ENCODE data around the gene RFX7.

RFX7 gene

GRCh38 chr15:56241374-56242105 lies 2.1 kb downstream of the RFX7 start:
- TF ChIP-seq CTCF (conservative IDR thresholded peaks at IDR 0.05), result no peak
- H3K27ac ChIP-seq, result peak overlapping the region; percentile 85; the same call in 1 of the 2 replicates

GRCh38 chr15:56240390-56240789 lies 3.3 kb downstream of the RFX7 start:
- no peak overlapping the region for H3K27ac ChIP-seq

GRCh38 chr15:56236197-56236596 lies 7.5 kb downstream of the RFX7 start:
- no peak overlapping the region for H3K27ac ChIP-seq
- no peak for TF ChIP-seq CTCF (conservative IDR thresholded peaks at IDR 0.05)

More at GRCh38 chr15:56240390-56240789, 3.3 kb downstream of the RFX7 start:
- TF ChIP-seq CTCF (conservative IDR thresholded peaks at IDR 0.05), result no peak

- H3K27ac ChIP-seq, result no peak overlapping the region
- TF ChIP-seq CTCF (conservative IDR thresholded peaks at IDR 0.05), result no peak
Measured at GRCh38 chr15:56234804-56235203, 8.9 kb downstream of the RFX7 start.

- TF ChIP-seq CTCF (conservative IDR thresholded peaks at IDR 0.05), result no peak
- H3K27ac ChIP-seq, result no peak overlapping the region
Measured at GRCh38 chr15:56233549-56233948, 10.1 kb downstream of the RFX7 start.

- H3K27ac ChIP-seq, result no peak overlapping the region
- TF ChIP-seq CTCF (conservative IDR thresholded peaks at IDR 0.05), result no peak
Measured at GRCh38 chr15:56232058-56232457, 11.6 kb downstream of the RFX7 start.

GRCh38 chr15:56228854-56229253 lies 14.8 kb downstream of the RFX7 start:
- no peak for TF ChIP-seq CTCF (conservative IDR thresholded peaks at IDR 0.05)
- H3K27ac ChIP-seq, result no peak overlapping the region
